SU-DHL-6 (cell line): Measurements from ENCODE around the gene LY6G6C.

Experiments
- H2AFZ ChIP-seq: fragments of 200-600 bp; sonication (generic); 2 replicates; pipeline ENCODE4 v1.6.1; 2014; ENCODE audit warnings: low read depth, mild to moderate bottlenecking, moderate library complexity, mixed read lengths, antibody characterized with exemption, low read length; ENCODE audit not compliant: severe bottlenecking
- H3F3A ChIP-seq: fragments of 200-600 bp; shearing (Covaris generic); 2 replicates; pipeline ENCODE4 v1.6.0; 2016; ENCODE audit warnings: antibody characterized with exemption, mild to moderate bottlenecking; ENCODE audit not compliant: insufficient read depth
- H3K27ac ChIP-seq: fragments of 200-600 bp; sonication (generic); 2 replicates; pipeline ENCODE4 v1.5.1; 2016; ENCODE audit warnings: low read depth, mild to moderate bottlenecking, low read length, moderate library complexity, mixed read lengths
- H3K27me3 ChIP-seq: fragments of 200-600 bp; sonication (generic), shearing (Covaris generic); 2 replicates; pipeline ENCODE4 v1.6.0; 2014; ENCODE audit warnings: mild to moderate bottlenecking, low read length
- H3K36me3 ChIP-seq: fragments of 200-600 bp; sonication (generic); 2 replicates; pipeline ENCODE4 v1.6.1; 2014; ENCODE audit warnings: mild to moderate bottlenecking, low read length, mixed read lengths
- H3K4me2 ChIP-seq: fragments of 300-600, 200-600 bp; shearing (Covaris generic), sonication (generic); 2 replicates; pipeline ENCODE4 v1.6.0; 2014; ENCODE audit warnings: low read length, low read depth, mild to moderate bottlenecking; ENCODE audit not compliant: poor library complexity, severe bottlenecking
- H3K4me3 ChIP-seq: fragments of 200-600 bp; sonication (generic); 2 replicates; pipeline ENCODE4 v1.5.1; 2014; ENCODE audit warnings: antibody characterized with exemption, low read length, mild to moderate bottlenecking, mixed read lengths; ENCODE audit not compliant: insufficient read depth, poor library complexity, severe bottlenecking
- H3K79me2 ChIP-seq: fragments of 200-600 bp; sonication (generic); 2 replicates; pipeline ENCODE4 v1.6.1; 2014; ENCODE audit warnings: mild to moderate bottlenecking, low read length, moderate library complexity; ENCODE audit not compliant: insufficient read depth
- H3K9ac ChIP-seq: fragments of 200-600 bp; sonication (generic); 2 replicates; pipeline ENCODE4 v1.7.0; 2014; ENCODE audit warnings: mild to moderate bottlenecking, low read length
- H3K9me2 ChIP-seq: fragments of 200-600 bp; sonication (generic); replicated peaks from 2 replicates; pipeline ENCODE4 v1.6.1; 2014; ENCODE audit warnings: low read length; ENCODE audit not compliant: insufficient read depth
- H3K9me3 ChIP-seq: fragments of 200-600 bp; sonication (generic); 2 replicates; pipeline ENCODE4 v1.6.1; 2014; ENCODE audit warnings: low read length, mixed read lengths; ENCODE audit not compliant: insufficient read depth
- H4K20me1 ChIP-seq: fragments of 200-600 bp; sonication (generic); 2 replicates; pipeline ENCODE4 v1.6.1; 2014; ENCODE audit warnings: low read depth, mild to moderate bottlenecking, antibody characterized with exemption, low read length, moderate library complexity, mixed read lengths
- EZH2phosphoT487 ChIP-seq: fragments of 200-600 bp; sonication (generic), shearing (Covaris generic); conservative IDR thresholded peaks from 2 replicates; pipeline ENCODE4 v1.6.1; 2018; ENCODE audit warnings: mild to moderate bottlenecking, antibody characterized with exemption, low read length, moderate library complexity, mixed read lengths
- TF ChIP-seq, protein P1 (sequence below): fragments of 200-600 bp; sonication (generic); IDR thresholded peaks from one replicate; pipeline ENCODE4 v1.5.1; 2017; ENCODE audit warnings: antibody characterized with exemption, mild to moderate bottlenecking, low read length, moderate library complexity; ENCODE audit not compliant: insufficient read depth, poor library complexity, severe bottlenecking

Gene LY6G6C

DNA sequence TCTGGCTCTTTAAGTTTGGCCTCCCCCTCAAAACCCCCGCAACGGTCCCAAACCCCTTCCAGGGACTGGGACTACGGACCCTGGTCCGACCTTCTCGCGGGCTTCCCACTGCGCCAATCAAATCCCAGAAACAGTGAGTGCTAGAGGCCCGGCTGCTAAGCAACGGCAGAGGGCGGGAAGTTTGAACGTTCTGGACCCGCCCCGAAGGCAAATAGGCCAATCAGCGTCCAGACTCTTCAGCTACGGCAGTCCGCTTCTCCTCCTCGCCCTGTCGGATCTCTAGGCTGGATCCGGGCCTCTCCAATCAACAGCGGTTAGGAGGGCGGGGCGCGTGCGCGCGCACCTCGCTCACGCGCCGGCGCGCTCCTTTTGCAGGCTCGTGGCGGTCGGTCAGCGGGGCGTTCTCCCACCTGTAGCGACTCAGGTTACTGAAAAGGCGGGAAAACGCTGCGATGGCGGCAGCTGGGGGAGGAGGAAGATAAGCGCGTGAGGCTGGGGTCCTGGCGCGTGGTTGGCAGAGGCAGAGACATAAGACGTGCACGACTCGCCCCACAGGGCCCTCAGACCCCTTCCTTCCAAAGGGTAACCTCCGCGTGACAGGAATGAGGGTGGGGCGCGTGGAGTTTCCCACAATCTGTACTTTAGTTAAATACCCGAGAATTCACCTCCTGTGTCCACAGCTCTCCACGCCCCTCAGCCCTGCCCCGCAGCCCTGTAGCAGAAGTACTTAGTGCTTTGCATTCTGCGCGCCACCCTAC, 18.3 kb upstream of the LY6G6C start, which contains the start of gene MSH5:
MSH5 (plus strand) TSS at position 367 of the 758 bp plus-strand sequence. CDS start 462 bp downstream, outside the sequence.
- H3K9me3 ChIP-seq = no peaks in the 10 kb centered on the region
- peaks cover 33% of the 10 kb centered on the region for H3K79me2 ChIP-seq
- TF ChIP-seq EZH2phosphoT487 = no peak
- TF ChIP-seq, protein P1, sequence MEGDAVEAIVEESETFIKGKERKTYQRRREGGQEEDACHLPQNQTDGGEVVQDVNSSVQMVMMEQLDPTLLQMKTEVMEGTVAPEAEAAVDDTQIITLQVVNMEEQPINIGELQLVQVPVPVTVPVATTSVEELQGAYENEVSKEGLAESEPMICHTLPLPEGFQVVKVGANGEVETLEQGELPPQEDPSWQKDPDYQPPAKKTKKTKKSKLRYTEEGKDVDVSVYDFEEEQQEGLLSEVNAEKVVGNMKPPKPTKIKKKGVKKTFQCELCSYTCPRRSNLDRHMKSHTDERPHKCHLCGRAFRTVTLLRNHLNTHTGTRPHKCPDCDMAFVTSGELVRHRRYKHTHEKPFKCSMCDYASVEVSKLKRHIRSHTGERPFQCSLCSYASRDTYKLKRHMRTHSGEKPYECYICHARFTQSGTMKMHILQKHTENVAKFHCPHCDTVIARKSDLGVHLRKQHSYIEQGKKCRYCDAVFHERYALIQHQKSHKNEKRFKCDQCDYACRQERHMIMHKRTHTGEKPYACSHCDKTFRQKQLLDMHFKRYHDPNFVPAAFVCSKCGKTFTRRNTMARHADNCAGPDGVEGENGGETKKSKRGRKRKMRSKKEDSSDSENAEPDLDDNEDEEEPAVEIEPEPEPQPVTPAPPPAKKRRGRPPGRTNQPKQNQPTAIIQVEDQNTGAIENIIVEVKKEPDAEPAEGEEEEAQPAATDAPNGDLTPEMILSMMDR = no peak
- peaks cover 17% of the 10 kb centered on the region for H3K36me3 ChIP-seq
- H3K27ac ChIP-seq = peak within 1 kb of the TSS; percentile 95
- peak within 1 kb of the TSS; percentile 8 for H2AFZ ChIP-seq
- no peaks in the 10 kb centered on the region for H4K20me1 ChIP-seq
- peak within 1 kb of the TSS; percentile 82 for H3K4me2 ChIP-seq
- no peaks in the 10 kb centered on the region for H3K27me3 ChIP-seq
- H3K9me2 ChIP-seq = no peaks in the 10 kb centered on the region
- H3K4me3 ChIP-seq = peak within 1 kb of the TSS; percentile 78
- H3F3A ChIP-seq = peaks cover 50% of the 10 kb centered on the region
- peak within 1 kb of the TSS; percentile 90 for H3K9ac ChIP-seq

DNA sequence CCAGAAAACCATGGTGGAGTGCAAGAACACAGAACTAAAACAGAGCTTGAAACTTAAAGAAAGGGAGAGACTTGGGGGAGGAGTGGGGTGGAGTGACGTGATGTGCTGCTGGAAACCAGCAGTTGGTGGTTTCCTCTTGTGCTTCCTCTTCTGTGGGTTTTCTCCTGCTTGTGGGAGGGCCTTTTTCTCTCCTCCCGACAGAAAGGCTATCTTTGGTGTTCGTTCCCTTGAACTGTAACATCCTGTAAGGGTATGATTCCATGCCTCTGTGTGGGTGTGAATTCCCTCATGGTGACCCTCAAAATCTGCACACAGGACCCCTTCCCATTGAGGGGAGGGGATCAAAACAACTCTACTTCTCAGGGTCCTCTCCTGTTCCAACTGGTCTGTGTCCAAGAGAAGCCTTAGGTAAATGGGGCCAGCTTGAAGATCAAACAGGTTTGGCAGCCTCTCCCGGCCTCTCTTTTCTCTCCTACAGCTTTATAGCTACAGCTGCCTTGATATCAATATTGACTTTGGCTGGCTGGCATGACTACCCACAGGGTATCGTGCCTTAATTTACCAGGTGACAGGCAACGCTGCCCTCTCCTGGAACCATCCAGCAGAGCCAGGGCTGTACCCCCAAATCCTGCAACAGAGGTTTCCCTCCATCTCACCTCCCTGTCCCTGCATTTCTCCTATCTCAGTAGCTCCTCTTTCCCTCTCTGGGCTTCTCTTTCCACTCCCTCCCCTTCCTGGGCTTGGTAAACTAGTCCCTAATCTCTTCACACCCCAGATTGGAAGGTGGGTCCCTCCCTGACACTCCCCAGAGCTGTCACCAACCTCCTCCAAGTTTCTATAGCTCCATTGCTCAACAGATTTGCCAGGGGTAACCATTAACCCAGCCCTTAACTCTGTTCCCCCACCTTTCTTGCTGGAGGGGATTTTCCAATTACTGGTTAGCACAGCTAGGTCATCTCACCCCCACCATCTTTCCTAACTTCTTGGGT, 16.7 kb upstream of the LY6G6C start:
- Histone ChIP-seq H2AFZ (no peak overlapping the region), H3K9ac (peak overlapping the region; percentile 90), H3K4me2 (peak overlapping the region; percentile 64), H3F3A (peaks cover 47% of the 10 kb centered on the region), H3K79me2 (peaks cover 42% of the 10 kb centered on the region), H3K4me3 (peak overlapping the region; percentile 42), H4K20me1 (no peaks in the 10 kb centered on the region), H3K27ac (peak overlapping the region; percentile 95), H3K27me3 (no peaks in the 10 kb centered on the region), H3K9me2 (no peaks in the 10 kb centered on the region), H3K36me3 (peaks cover 21% of the 10 kb centered on the region), H3K9me3 (no peaks in the 10 kb centered on the region)
- TF ChIP-seq EZH2phosphoT487 = no peak
- TF ChIP-seq, protein P1 = peak; percentile 68

DNA sequence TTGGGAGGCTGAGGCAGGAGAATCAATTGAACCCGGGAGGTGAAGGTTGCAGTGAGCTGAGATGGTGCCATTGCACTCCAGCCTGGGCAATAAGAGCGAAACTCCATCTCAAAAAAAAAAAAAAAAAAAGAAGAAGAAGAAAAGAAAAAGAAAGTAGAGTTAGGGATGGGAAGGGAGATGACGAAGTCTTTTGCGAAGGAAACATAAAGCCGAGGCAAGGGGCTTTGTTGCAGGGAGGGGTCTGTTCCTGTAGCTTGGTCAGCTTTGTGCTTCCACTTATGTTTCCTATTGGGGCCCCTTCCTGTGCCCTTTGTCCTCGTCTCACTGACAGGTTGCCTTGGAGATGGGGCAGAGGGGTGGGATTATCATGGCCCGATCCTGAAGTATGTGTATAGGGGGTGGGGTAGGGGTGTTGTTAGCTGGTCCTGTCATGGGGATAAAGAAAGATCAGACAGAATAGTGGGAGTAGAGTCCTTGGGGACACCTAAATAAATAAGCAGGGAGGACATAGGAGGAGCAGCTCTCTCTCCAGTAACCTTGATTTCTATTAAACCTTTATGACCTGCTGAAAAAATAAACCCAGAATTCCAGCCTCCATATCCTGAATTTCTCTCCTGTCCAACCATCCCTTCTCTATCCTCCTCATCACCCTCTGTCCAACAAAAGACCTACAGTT, 15.9 kb upstream of the LY6G6C start:
- no peaks in the 10 kb centered on the region for H3K9me2 ChIP-seq
- H2AFZ ChIP-seq = no peak overlapping the region
- peaks cover 48% of the 10 kb centered on the region for H3F3A ChIP-seq
- H3K36me3 ChIP-seq = peaks cover 21% of the 10 kb centered on the region
- H3K4me3 ChIP-seq = peak overlapping the region; percentile 24
- peak overlapping the region; percentile 95 for H3K27ac ChIP-seq
- peak overlapping the region; percentile 64 for H3K4me2 ChIP-seq
- peak overlapping the region; percentile 90 for H3K9ac ChIP-seq
- no peaks in the 10 kb centered on the region for H4K20me1 ChIP-seq
- peaks cover 42% of the 10 kb centered on the region for H3K79me2 ChIP-seq
- no peak for TF ChIP-seq EZH2phosphoT487
- TF ChIP-seq, protein P1 = no peak
- no peaks in the 10 kb centered on the region for H3K27me3 ChIP-seq
- H3K9me3 ChIP-seq = no peaks in the 10 kb centered on the region
